ENCODE measurements around the gene SGPL1.

- no peak for TF ChIP-seq CTCF (IDR thresholded peaks at IDR 0.05)
- TF ChIP-seq POLR2A (IDR thresholded peaks at IDR 0.05), result no peak
- TF ChIP-seq EP300 (IDR thresholded peaks at IDR 0.05; ENCODE audit: low read depth), result no peak
- no peak for TF ChIP-seq POLR2AphosphoS5 (IDR thresholded peaks at IDR 0.05)
Measured at GRCh38 chr10:70889291-70889690, 73.5 kb downstream of the SGPL1 start.
